GM18861 (cell line): Measurements from ENCODE around the gene STN1.

Experiments used
- ATAC-seq: cut with Tn5 transposase; IDR thresholded peaks from one replicate; pipeline ENCODE4 v1.9.1; 2021; ENCODE audit not compliant: unreplicated experiment

Gene STN1

GRCh38 chr10:103929381-103929921, 11.5 kb upstream of the STN1 start:
- no peak for ATAC-seq

- ATAC-seq, result no peak
These were observed 10.8 kb upstream of the STN1 start for GRCh38 chr10:103928784-103929183.

DNA sequence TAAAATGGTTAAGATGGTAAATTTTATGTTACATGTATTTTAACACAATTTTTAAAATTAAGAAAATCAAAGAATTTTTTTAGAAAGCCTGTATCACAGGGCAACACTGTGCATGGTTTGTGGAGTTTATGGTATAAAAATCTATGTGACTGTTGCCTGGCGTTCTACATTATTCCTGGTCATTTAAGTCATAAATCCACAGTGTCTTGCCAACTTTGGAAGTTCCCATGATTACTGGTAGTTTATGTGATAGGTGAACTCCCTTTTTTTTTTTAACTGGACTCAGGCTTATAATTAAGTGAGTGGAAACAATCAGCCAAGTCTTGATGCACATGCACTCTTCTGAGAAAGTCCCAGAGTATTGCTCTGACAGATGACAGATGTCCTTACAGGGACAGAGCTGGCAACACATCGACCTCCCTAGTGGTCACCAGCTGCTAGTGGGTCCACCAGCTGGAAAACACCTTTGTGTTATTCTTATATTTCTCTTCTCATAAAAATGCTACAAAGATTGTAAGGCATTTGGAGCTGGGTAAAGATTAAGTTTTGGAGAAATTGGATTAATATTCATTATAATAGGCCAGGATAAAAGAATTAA, 8.8 kb upstream of the STN1 start:
- no peak for ATAC-seq

- no peak for ATAC-seq
These were observed 7.6 kb upstream of the STN1 start for GRCh38 chr10:103925591-103925990.

- ATAC-seq, result no peak
These were observed 5.5 kb upstream of the STN1 start for GRCh38 chr10:103923502-103923901.

GRCh38 chr10:103922659-103923058, 4.7 kb upstream of the STN1 start:
- no peak for ATAC-seq

DNA sequence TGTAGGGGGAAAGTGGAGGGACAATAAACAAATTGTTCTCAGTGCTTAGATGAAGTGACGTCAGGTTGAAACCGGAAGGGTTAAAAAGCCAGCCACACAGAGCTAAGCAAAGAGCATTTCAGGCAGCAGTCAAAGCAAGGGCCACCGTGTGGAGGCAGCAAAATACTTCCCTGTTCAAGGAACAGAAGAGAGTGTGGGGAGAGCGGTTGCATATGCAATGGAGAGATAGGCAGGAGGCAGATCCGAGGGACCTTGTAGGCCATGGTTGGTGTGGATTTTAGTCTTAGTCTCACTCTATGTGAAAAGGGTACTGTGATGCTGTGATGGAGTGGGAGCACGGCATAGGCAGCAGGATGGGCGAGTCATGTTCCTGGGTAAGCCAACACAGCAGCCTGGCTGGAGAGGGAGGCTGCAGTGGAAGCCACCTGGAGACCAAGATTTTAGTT, 3.8 kb upstream of the STN1 start:
- ATAC-seq, result no peak

DNA sequence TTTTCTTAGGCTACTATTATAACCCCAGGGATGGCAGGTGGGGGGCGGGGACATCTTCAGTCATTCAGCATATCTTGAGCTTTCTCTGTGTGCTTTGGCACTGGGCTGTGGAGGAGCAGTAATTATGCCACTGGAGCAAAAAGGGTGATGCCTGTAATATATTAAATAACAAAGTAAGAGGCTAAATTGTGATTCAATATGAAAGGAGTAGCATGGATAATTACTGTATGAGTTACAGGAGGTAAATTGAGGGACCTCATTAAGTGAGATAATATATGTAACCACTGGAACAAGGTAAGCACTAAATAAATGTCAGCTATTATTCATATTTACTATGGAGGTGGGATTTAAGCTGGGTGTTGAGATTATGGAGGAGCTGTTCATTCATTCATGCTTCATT, 3.3 kb upstream of the STN1 start:
- ATAC-seq, result no peak

- no peak for ATAC-seq
These were observed 1.7 kb upstream of the STN1 start for GRCh38 chr10:103919648-103920025.

DNA sequence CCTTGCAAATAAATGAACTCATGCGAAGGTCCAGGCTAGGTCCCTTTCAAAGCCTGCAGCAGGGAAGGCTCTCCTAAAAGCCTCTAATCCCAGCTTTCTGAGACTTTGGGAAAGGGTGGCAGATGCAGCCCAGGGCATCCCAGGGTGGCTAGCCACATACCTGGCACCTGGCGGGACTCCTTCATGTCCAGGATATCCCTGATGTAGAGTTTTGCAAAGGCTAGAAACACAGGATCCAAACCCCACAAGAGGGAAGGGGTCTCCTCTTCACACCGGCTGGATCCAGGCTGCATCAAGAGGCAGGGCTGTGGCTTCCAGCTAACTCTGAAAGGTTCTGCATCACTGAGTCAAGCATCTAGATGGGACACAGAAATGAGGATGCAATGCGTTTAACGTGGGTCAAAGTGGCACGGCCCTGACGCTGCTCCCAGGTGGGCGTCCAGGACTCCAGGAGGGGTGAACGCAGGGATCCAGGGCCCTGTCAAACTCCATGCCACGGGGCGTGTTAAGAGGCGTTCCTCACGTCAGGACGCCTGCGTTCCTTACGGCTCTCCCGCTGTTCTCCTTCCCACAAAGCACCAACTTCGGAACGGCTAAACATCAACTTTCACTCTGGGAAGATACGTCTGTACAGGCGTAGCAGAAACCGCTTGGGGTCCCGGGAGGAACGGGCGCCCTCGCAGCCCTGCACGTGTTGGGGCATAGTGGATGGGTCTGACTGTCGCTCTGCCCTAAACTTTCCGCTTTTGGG, 507 bp downstream of the STN1 start:
- ATAC-seq, result peak; percentile 3

DNA sequence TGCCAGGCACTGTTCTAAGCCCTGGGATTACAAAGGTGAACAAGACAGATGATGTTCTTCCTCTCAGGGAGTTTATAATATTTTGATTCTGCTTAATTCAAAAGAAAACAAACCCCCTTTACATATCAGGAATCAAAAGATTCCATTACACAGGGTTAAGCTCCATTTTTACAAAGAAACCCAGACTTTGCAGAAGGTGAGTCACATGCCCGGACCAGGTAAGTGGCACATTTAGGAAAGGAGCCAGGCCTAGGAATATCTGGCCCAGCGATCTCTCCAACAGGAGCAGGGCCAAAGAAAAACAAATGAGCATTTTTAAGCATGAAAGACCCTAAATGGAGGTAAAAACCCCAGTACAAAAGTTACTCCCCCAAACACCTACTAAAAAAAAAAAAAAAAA, 1.1 kb downstream of the STN1 start:
- ATAC-seq, result no peak

DNA sequence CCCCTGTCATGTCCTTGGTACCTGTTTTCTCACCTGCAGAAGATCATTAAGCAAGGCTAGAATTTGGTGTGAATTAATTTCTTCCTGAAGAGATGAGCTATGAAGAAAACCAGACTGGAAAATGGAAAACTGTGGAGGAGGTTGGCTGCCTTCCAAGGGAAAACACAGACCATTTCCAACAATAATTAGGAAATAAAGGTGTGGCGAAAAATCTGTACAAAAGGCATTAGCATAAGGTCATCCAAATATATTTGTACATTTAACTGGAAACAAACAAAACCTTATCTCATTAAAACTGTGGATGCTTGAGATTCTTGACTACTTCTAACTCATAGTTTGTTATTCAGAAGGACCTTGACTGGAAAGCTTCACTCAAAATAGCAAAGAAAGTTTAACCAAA, 1.7 kb downstream of the STN1 start:
- ATAC-seq, result no peak

- no peak for ATAC-seq
These were observed 2.2 kb downstream of the STN1 start for GRCh38 chr10:103915796-103916195.

- ATAC-seq, result no peak
These were observed 5.2 kb downstream of the STN1 start for GRCh38 chr10:103912759-103913158.

GRCh38 chr10:103911021-103911459, 6.9 kb downstream of the STN1 start:
- no peak for ATAC-seq

- no peak for ATAC-seq
These were observed 7.5 kb downstream of the STN1 start for GRCh38 chr10:103910442-103911012.

- no peak for ATAC-seq
These were observed 12.5 kb downstream of the STN1 start for GRCh38 chr10:103905441-103905840.

DNA sequence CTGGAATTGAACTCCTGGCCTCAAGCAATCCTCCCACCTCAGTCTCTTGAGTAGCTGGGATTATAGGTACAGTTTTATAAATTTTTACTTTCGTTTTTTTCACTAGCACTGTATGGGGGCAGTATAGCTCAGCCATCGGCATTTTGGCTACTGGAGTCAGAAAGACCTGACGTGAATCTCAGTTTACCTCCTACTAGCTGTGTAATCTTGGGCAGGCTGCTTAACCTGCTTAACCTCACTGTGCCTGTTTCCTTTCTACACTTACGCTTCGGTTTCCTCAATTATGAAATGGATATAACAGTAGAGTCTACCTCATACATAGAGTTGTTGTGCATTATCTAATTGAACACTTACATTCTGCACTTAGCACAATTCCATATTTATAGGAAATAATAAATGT, 16.7 kb downstream of the STN1 start:
- no peak for ATAC-seq

- ATAC-seq, result no peak
These were observed 18.7 kb downstream of the STN1 start for GRCh38 chr10:103899312-103899711.

DNA sequence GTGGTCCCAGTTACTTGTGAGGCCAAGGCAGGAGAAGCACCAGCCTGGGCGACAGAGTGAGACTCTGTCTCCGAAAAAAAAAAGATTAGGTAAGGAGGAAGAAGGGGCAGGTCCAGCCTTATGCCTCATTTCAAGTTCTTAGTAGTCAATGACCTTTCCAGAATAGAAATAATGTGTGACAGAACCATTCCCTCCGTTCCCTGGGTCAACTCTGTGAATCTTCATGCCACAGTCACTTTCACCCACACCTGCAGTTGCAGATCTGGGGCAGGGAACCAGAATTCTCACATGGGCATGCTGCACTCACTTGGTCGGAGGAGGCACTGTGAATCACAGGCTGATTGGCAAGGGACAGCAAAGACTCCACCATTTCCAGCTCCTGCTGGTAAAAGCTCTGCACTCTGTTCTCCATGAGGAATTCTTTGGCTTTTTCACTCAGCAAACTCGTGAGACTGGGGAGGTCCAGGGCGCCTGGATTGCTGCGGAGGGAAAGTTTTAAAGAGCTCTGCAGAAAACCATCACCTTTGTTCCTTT, 20.7 kb downstream of the STN1 start:
- no peak for ATAC-seq

DNA sequence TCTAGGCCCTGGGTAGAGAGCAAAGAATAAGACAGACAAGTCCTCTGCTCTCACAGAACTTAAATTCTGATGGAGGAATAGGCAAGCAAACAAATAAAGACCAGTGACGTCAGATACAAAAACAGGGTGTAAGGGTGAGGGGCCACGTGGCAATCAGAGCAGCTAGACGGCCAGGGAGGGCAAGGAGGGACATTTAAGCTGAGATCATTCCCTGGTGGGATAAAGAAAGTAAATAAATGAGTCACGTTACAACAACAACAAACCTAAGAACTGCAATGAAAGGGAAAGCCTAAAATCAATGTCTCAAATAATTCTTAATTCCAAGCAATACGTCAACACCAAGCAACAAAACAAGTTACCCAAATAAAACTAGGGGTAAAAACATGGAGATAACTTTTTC, 21.8 kb downstream of the STN1 start:
- no peak for ATAC-seq
